ENCODE measurements around the gene SLC9A9. TPM values are rescaled to one million over a fixed set of nuclear protein-coding genes. Genes with fewer than 3 reads are reported as not detected.
A peak's percentile ranks its signal among the peaks of the same experiment; 100 is the strongest.

SLC9A9 gene
- total and polyA plus RNA-seq, 9 donors, result 9.6 to 18.3 (median 11.2) TPM

- no peak for DNase-seq
- 62% methylated on average over 6 of the region's 10 CpGs for WGBS (ENCODE audit: insufficient coverage)
- Histone ChIP-seq H3K27me3 (ENCODE audit: control insufficient read depth, insufficient read depth, low read length) (no peaks in the 10 kb centered on the region), H3K36me3 (ENCODE audit: control insufficient read depth, insufficient read depth, low read length) (no peaks in the 10 kb centered on the region), H3K9me3 (replicated peaks; ENCODE audit: control insufficient read depth, low read depth, low read length) (no peaks in the 10 kb centered on the region), H3K4me3 (ENCODE audit: low read length) (no peak overlapping the region), H3K4me1 (ENCODE audit: control insufficient read depth, insufficient read depth, low read length) (no peaks in the 10 kb centered on the region), H3K27ac (ENCODE audit: low read length) (no peak overlapping the region)
Observed at GRCh38 chr3:143226678-143227291, 621.5 kb downstream of the SLC9A9 start.

DNA sequence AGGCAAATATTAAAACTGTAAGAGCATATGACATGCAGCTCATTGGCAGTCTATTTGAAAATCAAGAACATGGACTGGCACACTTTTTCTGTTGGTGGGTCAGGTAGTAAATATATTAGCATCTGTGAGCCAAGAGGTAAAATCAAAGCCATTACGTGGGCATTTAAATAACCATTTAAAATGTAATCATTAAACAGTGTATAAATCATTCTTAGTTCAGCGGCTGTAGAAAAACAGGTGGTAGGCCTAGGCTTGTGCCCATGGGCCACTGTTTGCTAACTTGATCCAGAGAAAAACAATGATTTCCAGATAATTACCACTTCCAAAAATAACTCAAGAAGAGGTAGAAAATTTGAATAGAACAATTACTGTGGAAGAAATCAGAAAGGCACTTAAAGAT lies 623.6 kb downstream of the SLC9A9 start:
- WGBS (ENCODE audit: insufficient coverage), result no CpG with 5 or more reads among the region's 2 CpGs

GRCh38 chr3:143222981-143223380 lies 625.3 kb downstream of the SLC9A9 start:
- Histone ChIP-seq H3K27me3 (ENCODE audit: control insufficient read depth, insufficient read depth, low read length) (no peaks in the 10 kb centered on the region), H3K36me3 (ENCODE audit: control insufficient read depth, insufficient read depth, low read length) (no peaks in the 10 kb centered on the region), H3K27ac (ENCODE audit: low read length) (no peak overlapping the region), H3K4me1 (ENCODE audit: control insufficient read depth, insufficient read depth, low read length) (no peaks in the 10 kb centered on the region), H3K9me3 (replicated peaks; ENCODE audit: control insufficient read depth, low read depth, low read length) (no peaks in the 10 kb centered on the region), H3K4me3 (ENCODE audit: low read length) (no peak overlapping the region)
- DNase-seq, result no peak
- WGBS (ENCODE audit: insufficient coverage), result 100% methylated on average over 1 of the region's 1 CpG

More for the DNA sequence above, 623.6 kb downstream of the SLC9A9 start:
- no peak overlapping the region for H3K4me3 ChIP-seq (ENCODE audit: low read length)
- DNase-seq, result no peak
- H3K27ac ChIP-seq (ENCODE audit: low read length), result no peak overlapping the region
- H3K36me3 ChIP-seq (ENCODE audit: control insufficient read depth, insufficient read depth, low read length), result no peaks in the 10 kb centered on the region
- H3K27me3 ChIP-seq (ENCODE audit: control insufficient read depth, insufficient read depth, low read length), result no peaks in the 10 kb centered on the region
- no peaks in the 10 kb centered on the region for H3K9me3 ChIP-seq (replicated peaks; ENCODE audit: control insufficient read depth, low read depth, low read length)
- H3K4me1 ChIP-seq (ENCODE audit: control insufficient read depth, insufficient read depth, low read length), result no peaks in the 10 kb centered on the region

GRCh38 chr3:143222505-143222904 lies 625.8 kb downstream of the SLC9A9 start:
- DNase-seq, result no peak
- Histone ChIP-seq H3K9me3 (replicated peaks; ENCODE audit: control insufficient read depth, low read depth, low read length) (no peaks in the 10 kb centered on the region), H3K4me3 (ENCODE audit: low read length) (no peak overlapping the region), H3K36me3 (ENCODE audit: control insufficient read depth, insufficient read depth, low read length) (no peaks in the 10 kb centered on the region), H3K27me3 (ENCODE audit: control insufficient read depth, insufficient read depth, low read length) (no peaks in the 10 kb centered on the region), H3K27ac (ENCODE audit: low read length) (no peak overlapping the region), H3K4me1 (ENCODE audit: control insufficient read depth, insufficient read depth, low read length) (no peaks in the 10 kb centered on the region)
- no CpG with 5 or more reads among the region's 3 CpGs for WGBS (ENCODE audit: insufficient coverage)

GRCh38 chr3:143221446-143221845 lies 626.8 kb downstream of the SLC9A9 start:
- H3K4me1 ChIP-seq (ENCODE audit: control insufficient read depth, insufficient read depth, low read length), result no peaks in the 10 kb centered on the region
- DNase-seq, result no peak
- no CpG with 5 or more reads among the region's 3 CpGs for WGBS (ENCODE audit: insufficient coverage)

DNA sequence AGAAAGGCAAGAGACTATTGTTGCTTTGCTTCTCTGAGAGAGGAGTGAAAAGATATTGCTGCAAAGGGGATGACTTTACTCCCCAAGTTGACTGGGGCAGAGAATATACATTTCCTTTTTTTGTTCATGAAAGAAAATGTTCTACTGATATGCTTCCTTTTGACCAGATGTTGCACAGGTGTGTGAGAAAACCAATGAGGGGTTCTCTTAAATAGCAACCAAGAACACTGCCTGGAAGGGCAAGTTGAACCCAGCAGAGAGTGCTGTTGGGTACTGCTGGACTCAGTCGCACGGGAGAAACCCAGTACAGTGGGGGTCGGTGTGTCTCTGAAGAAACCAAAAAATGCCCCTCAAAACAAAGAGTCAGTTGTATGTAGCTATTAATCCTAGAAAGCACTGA lies 627.5 kb downstream of the SLC9A9 start:
- DNase-seq, result no peak

More at GRCh38 chr3:143221446-143221845, 626.8 kb downstream of the SLC9A9 start:
- Histone ChIP-seq H3K36me3 (ENCODE audit: control insufficient read depth, insufficient read depth, low read length) (no peaks in the 10 kb centered on the region), H3K27me3 (ENCODE audit: control insufficient read depth, insufficient read depth, low read length) (no peaks in the 10 kb centered on the region), H3K9me3 (replicated peaks; ENCODE audit: control insufficient read depth, low read depth, low read length) (no peaks in the 10 kb centered on the region), H3K4me3 (ENCODE audit: low read length) (no peak overlapping the region), H3K27ac (ENCODE audit: low read length) (no peak overlapping the region)

GRCh38 chr3:143218166-143218835 lies 630.0 kb downstream of the SLC9A9 start:
- H3K4me1 ChIP-seq (ENCODE audit: control insufficient read depth, insufficient read depth, low read length), result no peaks in the 10 kb centered on the region
- H3K27ac ChIP-seq (ENCODE audit: low read length), result no peak overlapping the region
- no peak for DNase-seq
- 54% methylated on average over 2 of the region's 2 CpGs for WGBS (ENCODE audit: insufficient coverage)
- no peak overlapping the region for H3K4me3 ChIP-seq (ENCODE audit: low read length)
- no peaks in the 10 kb centered on the region for H3K27me3 ChIP-seq (ENCODE audit: control insufficient read depth, insufficient read depth, low read length)
- H3K36me3 ChIP-seq (ENCODE audit: control insufficient read depth, insufficient read depth, low read length), result no peaks in the 10 kb centered on the region
- H3K9me3 ChIP-seq (replicated peaks; ENCODE audit: control insufficient read depth, low read depth, low read length), result no peaks in the 10 kb centered on the region

More for the DNA sequence above, 627.5 kb downstream of the SLC9A9 start:
- Histone ChIP-seq H3K27me3 (ENCODE audit: control insufficient read depth, insufficient read depth, low read length) (no peaks in the 10 kb centered on the region), H3K4me3 (ENCODE audit: low read length) (no peak overlapping the region), H3K4me1 (ENCODE audit: control insufficient read depth, insufficient read depth, low read length) (no peaks in the 10 kb centered on the region), H3K9me3 (replicated peaks; ENCODE audit: control insufficient read depth, low read depth, low read length) (no peaks in the 10 kb centered on the region), H3K36me3 (ENCODE audit: control insufficient read depth, insufficient read depth, low read length) (no peaks in the 10 kb centered on the region), H3K27ac (ENCODE audit: low read length) (no peak overlapping the region)
- WGBS (ENCODE audit: insufficient coverage), result no CpG with 5 or more reads among the region's 3 CpGs

- no peaks in the 10 kb centered on the region for H3K9me3 ChIP-seq (replicated peaks; ENCODE audit: control insufficient read depth, low read depth, low read length)
- H3K36me3 ChIP-seq (ENCODE audit: control insufficient read depth, insufficient read depth, low read length), result no peaks in the 10 kb centered on the region
- no peaks in the 10 kb centered on the region for H3K27me3 ChIP-seq (ENCODE audit: control insufficient read depth, insufficient read depth, low read length)
- no peak for DNase-seq
- H3K27ac ChIP-seq (ENCODE audit: low read length), result no peak overlapping the region
- H3K4me3 ChIP-seq (ENCODE audit: low read length), result no peak overlapping the region
- no peaks in the 10 kb centered on the region for H3K4me1 ChIP-seq (ENCODE audit: control insufficient read depth, insufficient read depth, low read length)
Observed at GRCh38 chr3:143217283-143217682, 631.0 kb downstream of the SLC9A9 start.

DNA sequence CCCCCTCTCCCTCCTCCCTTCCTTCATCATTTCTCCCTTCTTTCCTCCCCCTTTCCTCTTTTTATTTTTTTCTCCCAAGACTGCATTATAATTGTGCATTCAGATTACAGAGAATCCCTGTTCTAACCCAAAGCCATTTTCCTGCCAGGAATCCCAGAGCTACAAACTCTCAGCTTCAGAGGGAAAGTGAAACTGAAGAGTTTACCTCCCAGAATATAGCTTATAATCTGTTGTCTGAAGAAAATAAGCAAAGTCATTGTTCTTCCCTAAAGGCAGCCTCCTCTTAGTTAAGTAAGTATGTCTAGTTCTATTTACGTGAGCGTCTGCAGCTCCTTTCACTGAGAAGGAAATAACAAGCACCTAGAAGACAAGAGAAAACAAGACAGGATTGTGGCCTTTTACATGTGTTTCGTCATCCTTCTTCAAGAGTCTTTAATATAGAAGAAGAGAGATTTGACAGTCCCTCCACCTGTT lies 631.5 kb downstream of the SLC9A9 start:
- no peaks in the 10 kb centered on the region for H3K4me1 ChIP-seq (ENCODE audit: control insufficient read depth, insufficient read depth, low read length)
- H3K9me3 ChIP-seq (replicated peaks; ENCODE audit: control insufficient read depth, low read depth, low read length), result no peaks in the 10 kb centered on the region
- DNase-seq, result peak; percentile 90
- no CpG with 5 or more reads among the region's 3 CpGs for WGBS (ENCODE audit: insufficient coverage)
- no peak overlapping the region for H3K4me3 ChIP-seq (ENCODE audit: low read length)
- H3K27ac ChIP-seq (ENCODE audit: low read length), result peak overlapping the region; percentile 36
- H3K27me3 ChIP-seq (ENCODE audit: control insufficient read depth, insufficient read depth, low read length), result no peaks in the 10 kb centered on the region
- no peaks in the 10 kb centered on the region for H3K36me3 ChIP-seq (ENCODE audit: control insufficient read depth, insufficient read depth, low read length)
